ENCODE data around the gene UVRAG. TPM values are rescaled to one million over a fixed set of nuclear protein-coding genes. Genes with fewer than 3 reads are reported as not detected.

The UVRAG gene
- total and polyA plus RNA-seq, 2 experiments from 2014 or later: 21.6 to 34.0 TPM

DNA sequence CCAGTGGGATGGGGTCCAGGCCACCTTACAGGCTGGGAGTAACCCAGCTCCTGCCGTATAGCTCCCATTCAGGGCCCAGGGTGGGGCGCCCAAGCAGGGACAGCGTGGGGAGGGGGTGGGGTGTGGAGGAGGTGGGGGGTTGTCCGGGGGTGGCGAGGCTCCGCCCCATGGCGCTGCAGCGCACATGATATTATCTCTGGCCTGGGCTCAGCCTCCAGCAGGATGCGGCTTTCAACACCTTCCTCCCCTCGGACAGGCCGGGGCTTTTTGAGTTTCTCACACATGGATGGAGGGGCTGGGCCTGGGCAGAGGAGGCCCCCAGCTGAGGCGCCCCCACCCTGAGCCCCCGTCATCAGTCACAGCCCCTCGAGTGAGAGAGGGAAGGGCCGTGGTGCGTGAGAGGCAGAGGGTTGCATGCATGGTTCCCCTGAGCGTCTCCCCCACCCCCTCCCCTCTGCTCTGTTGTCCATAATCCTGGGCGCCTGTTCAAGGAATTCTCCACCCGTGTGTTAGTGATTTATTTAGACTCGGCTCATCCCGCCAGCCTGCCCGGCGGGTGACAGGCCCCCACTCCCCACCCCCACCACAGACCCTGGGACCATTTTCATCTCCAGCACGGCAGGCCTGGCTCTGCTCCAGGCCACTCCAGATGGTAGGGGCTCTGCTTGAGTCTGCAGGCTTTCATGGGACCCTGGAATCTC, 346.4 kb downstream of the UVRAG start:
- DNase-seq (ENCODE audit: low read depth in 1 of 2, low spot score in 1 of 2): peak; percentile 44 to 75
- Histone ChIP-seq H3K27ac (no peak overlapping the region), H3K4me1 (ENCODE audit: low read depth) (peaks cover 12% of the 10 kb centered on the region), H3K27me3 (no peaks in the 10 kb centered on the region), H3K4me3 (no peak overlapping the region), H3K9me3 (ENCODE audit: low read depth) (no peaks in the 10 kb centered on the region), H3K36me3 (no peaks in the 10 kb centered on the region)
- TF ChIP-seq, protein P1, sequence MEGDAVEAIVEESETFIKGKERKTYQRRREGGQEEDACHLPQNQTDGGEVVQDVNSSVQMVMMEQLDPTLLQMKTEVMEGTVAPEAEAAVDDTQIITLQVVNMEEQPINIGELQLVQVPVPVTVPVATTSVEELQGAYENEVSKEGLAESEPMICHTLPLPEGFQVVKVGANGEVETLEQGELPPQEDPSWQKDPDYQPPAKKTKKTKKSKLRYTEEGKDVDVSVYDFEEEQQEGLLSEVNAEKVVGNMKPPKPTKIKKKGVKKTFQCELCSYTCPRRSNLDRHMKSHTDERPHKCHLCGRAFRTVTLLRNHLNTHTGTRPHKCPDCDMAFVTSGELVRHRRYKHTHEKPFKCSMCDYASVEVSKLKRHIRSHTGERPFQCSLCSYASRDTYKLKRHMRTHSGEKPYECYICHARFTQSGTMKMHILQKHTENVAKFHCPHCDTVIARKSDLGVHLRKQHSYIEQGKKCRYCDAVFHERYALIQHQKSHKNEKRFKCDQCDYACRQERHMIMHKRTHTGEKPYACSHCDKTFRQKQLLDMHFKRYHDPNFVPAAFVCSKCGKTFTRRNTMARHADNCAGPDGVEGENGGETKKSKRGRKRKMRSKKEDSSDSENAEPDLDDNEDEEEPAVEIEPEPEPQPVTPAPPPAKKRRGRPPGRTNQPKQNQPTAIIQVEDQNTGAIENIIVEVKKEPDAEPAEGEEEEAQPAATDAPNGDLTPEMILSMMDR (IDR thresholded peaks at IDR 0.05; ENCODE audit: low read depth, low read length): no peak

DNA sequence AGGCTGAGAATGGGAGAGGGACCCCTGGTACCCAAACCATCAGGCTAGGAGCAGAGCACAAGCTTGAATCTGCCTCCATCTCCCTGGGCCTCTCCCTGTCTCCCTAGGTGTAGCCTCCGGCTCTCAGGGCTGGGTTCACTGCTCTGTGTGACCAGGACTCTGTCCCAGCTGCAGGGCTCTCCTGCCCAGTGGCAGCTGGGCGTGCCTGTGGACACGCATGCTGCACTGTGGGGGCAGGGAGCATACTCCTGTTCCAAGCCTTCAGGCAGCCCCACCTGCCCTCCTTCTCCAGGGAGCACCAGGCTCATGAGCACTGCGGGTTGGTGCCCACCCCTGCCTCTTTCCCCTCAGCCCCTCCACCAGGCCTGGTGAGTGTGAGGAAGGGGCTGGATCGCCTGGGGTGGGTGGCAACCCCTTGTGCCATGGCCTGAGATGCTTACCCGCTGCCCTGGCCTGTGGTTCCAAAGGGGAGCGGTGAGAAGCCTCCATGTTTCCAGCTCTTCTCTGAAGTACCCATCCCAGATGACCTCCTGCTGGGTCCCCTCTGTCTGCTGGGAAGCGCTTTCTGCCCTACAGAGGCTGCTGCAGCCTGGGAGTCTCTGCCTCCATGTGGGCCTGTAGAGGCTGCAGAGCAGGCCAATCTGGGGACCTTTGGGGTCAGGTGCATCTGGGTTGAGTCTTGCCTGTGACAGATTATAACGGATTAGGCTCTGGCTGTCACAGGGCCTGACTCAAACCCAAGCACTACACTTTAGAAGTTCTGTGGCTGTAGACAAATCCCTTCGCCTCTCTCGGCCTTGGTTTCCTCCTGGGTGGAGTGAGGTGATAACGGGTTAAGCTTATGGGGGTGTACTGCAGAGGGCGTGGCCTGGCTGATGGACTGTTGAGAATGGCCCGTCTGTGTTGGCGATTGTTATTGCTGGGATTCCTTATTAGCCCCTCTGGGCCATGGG, 347.6 kb downstream of the UVRAG start:
- DNase-seq (ENCODE audit: low read depth in 1 of 2, low spot score in 1 of 2): no peak
- Histone ChIP-seq H3K27me3 (no peaks in the 10 kb centered on the region), H3K27ac (no peak overlapping the region), H3K9me3 (ENCODE audit: low read depth) (no peaks in the 10 kb centered on the region), H3K4me1 (ENCODE audit: low read depth) (peaks cover 12% of the 10 kb centered on the region), H3K4me3 (no peak overlapping the region), H3K36me3 (no peaks in the 10 kb centered on the region)
- TF ChIP-seq, protein P1 (IDR thresholded peaks at IDR 0.05; ENCODE audit: low read depth, low read length): no peak

DNA sequence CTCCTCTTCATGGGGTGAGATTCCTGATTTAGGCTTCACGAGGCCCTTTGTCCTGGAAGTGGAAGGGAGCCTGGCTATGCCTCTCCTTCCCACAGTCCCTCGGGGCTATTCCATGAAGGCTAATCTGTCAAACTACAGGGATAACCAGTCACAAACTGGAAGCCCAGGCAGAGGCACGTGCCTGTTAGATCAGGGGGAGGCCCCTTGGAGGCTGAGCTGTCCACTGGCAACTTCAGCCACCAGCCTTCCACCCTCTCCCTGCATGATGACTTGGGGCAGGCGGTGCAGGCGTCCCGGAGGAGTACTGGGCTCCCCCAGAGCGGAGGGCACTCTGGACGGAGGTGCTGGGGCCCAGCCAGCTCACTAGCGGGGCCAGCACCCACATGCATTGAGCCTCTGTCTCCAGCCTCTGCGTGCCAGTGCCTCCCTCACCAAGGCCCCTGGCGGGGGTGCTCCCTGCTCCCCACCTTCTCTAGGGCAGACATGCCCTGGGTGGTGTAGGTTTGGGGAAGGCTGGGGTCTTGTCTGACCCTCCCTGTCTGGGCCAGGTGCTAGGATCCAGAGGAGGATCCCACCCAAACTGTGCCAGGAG, 348.4 kb downstream of the UVRAG start:
- Histone ChIP-seq H3K9me3 (ENCODE audit: low read depth) (no peaks in the 10 kb centered on the region), H3K4me1 (ENCODE audit: low read depth) (peaks cover 12% of the 10 kb centered on the region), H3K36me3 (no peaks in the 10 kb centered on the region), H3K27me3 (no peaks in the 10 kb centered on the region), H3K4me3 (no peak overlapping the region), H3K27ac (no peak overlapping the region)
- DNase-seq (ENCODE audit: low read depth in 1 of 2, low spot score in 1 of 2): no peak
- TF ChIP-seq, protein P1 (IDR thresholded peaks at IDR 0.05; ENCODE audit: low read depth, low read length): no peak

DNA sequence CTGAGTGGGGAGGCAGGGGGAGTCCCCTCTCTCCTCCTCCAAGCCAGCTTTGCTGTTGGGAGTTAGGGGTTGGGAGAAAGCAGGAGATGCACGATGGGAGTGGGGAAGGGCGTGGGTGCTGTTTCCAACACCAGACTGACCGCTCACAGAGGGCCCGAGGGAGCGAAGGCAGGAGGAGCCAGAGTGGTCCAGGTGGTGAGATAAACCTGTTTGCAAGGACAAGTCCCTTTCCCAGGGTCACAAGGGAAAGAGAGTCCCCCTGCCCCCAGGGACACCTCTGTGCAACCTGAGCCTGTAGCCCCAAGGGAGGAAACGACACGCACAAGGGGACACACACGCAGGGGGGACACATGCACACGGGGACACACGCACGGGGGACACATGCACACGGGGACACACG, 349.1 kb downstream of the UVRAG start:
- TF ChIP-seq, protein P1 (IDR thresholded peaks at IDR 0.05; ENCODE audit: low read depth, low read length): no peak
- H3K4me3 ChIP-seq: no peak overlapping the region
- H3K27ac ChIP-seq: no peak overlapping the region
- no peaks in the 10 kb centered on the region for H3K36me3 ChIP-seq
- no peaks in the 10 kb centered on the region for H3K27me3 ChIP-seq
- H3K9me3 ChIP-seq (ENCODE audit: low read depth): no peaks in the 10 kb centered on the region
- no peak for DNase-seq (ENCODE audit: low read depth in 1 of 2, low spot score in 1 of 2)
- H3K4me1 ChIP-seq (ENCODE audit: low read depth): peaks cover 12% of the 10 kb centered on the region

DNA sequence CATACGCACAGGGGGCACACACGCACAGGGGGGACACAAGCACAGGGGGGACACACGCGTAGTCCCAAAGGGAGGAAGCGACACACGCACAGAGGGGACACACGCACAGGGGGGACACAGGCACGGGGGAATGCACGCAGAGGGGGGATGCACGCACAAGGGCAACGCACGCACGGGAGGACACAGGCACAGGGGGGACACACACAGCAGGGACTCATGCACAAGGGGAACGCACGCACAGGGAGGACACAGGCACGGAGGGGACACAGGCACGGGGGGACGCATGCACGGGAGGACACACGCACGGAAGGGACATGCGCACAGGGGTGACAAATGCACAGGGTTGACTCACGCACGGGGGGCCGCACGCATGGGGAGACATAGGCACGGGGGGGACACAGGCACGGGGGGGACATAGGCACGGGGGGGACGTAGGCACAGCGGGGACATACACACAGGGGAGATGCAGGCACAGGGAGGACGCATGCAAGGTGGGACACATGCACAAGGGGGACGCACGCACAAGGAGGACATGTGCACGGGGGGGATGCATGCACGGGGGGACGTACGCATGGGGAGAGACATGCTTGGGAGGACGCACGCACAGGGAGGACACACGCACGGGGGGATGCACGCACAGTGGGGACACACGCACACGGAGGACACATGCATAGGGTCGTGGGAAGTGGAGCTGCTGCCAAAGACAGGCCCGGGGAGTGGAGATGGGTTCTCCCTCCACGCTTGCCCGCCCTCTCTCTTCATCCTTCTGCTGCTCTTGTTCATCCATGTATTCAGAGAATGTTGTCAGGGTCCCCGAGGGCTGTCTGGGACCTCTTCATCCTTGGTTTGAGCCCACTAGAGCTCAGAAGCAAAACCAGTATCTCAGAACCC, 350.1 kb downstream of the UVRAG start:
- TF ChIP-seq, protein P1 (IDR thresholded peaks at IDR 0.05; ENCODE audit: low read depth, low read length): no peak
- H3K27me3 ChIP-seq: no peaks in the 10 kb centered on the region

More for the DNA sequence above, 350.1 kb downstream of the UVRAG start:
- Histone ChIP-seq H3K27ac (no peak overlapping the region), H3K4me1 (ENCODE audit: low read depth) (peaks cover 12% of the 10 kb centered on the region), H3K36me3 (no peaks in the 10 kb centered on the region), H3K4me3 (no peak overlapping the region), H3K9me3 (ENCODE audit: low read depth) (no peaks in the 10 kb centered on the region)
- no peak for DNase-seq (ENCODE audit: low read depth in 1 of 2, low spot score in 1 of 2)

Data from cardiac muscle cell (in vitro differentiated cells and primary cell).